ENCODE results near the gene MC5R. TPM values are rescaled to one million over a fixed set of nuclear protein-coding genes. Genes with fewer than 3 reads are reported as not detected.
A peak's percentile ranks its signal among the peaks of the same experiment; 100 is the strongest.

The MC5R gene
- total and polyA plus RNA-seq, 2 experiments from 2014 or later, result 0.11 TPM; not detected in 1

DNA sequence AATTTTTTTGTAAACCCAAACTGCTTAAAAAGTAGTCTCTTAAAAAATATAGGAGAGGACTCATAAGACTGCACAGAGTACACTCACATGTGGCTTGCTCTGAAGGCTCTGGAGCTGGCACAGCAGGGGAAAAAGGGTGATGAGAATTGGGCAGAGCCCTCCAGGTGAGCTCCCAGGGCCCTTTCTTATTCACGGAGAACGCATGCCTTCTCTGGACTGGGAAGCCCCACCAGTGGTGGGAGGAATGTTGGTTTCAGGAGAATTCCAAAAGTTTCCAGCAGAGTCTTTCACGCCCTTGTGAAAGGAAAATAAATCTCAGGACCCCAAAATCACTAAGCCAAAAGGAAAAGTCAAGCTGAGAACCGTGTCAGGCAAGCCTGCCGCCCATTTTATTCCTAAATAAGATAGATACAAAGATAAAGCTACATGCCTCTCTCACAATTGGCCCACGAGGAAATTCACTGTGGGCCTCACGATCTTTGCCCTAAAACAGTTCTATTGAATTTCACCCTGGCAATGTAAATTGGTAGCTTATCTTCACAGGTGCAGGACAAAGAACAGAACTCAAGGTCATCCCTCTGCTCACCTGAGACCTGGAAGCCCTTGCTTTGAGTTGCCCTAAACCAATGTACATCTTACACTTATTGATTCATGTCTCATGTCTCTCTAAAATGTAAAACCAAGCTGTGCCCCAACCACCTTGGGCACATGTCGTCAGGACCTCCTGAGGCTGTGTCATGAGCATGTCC lies 15.5 kb upstream of the MC5R start:
- Mint-ChIP-seq H3K9me3 (peaks cover 3% of the 10 kb centered on the region; the same call in 1 of the 3 replicates), H3K36me3 (ENCODE audit: low read depth) (no peaks in the 10 kb centered on the region), H3K4me3 (peak overlapping the region; percentile 35; the same call in 2 of the 3 replicates), H3K27me3 (ENCODE audit: insufficient read depth, low read depth, poor library complexity) (no peaks in the 10 kb centered on the region), H3K4me1 (peaks cover 58% of the 10 kb centered on the region), H3K27ac (peak overlapping the region; percentile 84)
- Histone ChIP-seq H3F3A (replicated peaks; ENCODE audit: low read depth) (peaks cover 8% of the 10 kb centered on the region), H3K79me2 (replicated peaks; ENCODE audit: insufficient read depth) (no peaks in the 10 kb centered on the region), H4K20me1 (replicated peaks; ENCODE audit: insufficient read depth) (no peaks in the 10 kb centered on the region), H3K27me3 (ENCODE audit: insufficient read depth) (no peaks in the 10 kb centered on the region), H2AFZ (no peak overlapping the region), H3K4me1 (ENCODE audit: insufficient read depth) (peaks cover 43% of the 10 kb centered on the region), H3K36me3 (ENCODE audit: insufficient read depth) (no peaks in the 10 kb centered on the region), H3K9me2 (ENCODE audit: insufficient read depth) (peaks cover 7% of the 10 kb centered on the region; the same call in 1 of the 2 replicates), H3K27ac (ENCODE audit: low read depth) (peak overlapping the region; percentile 96), H3K4me2 (peak overlapping the region; percentile 50), H3K4me3 (no peak overlapping the region; the same call in 1 of the 2 replicates)
- TF ChIP-seq ETS1 (IDR thresholded peaks at IDR 0.05) (no peak), EZH2 (IDR thresholded peaks at IDR 0.05; ENCODE audit: low read depth, unreplicated experiment) (no peak), NANOG (IDR thresholded peaks at IDR 0.05; ENCODE audit: borderline replicate concordance) (no peak), JUNB (IDR thresholded peaks at IDR 0.05; ENCODE audit: unreplicated experiment) (no peak)
- TF ChIP-seq, protein P1, sequence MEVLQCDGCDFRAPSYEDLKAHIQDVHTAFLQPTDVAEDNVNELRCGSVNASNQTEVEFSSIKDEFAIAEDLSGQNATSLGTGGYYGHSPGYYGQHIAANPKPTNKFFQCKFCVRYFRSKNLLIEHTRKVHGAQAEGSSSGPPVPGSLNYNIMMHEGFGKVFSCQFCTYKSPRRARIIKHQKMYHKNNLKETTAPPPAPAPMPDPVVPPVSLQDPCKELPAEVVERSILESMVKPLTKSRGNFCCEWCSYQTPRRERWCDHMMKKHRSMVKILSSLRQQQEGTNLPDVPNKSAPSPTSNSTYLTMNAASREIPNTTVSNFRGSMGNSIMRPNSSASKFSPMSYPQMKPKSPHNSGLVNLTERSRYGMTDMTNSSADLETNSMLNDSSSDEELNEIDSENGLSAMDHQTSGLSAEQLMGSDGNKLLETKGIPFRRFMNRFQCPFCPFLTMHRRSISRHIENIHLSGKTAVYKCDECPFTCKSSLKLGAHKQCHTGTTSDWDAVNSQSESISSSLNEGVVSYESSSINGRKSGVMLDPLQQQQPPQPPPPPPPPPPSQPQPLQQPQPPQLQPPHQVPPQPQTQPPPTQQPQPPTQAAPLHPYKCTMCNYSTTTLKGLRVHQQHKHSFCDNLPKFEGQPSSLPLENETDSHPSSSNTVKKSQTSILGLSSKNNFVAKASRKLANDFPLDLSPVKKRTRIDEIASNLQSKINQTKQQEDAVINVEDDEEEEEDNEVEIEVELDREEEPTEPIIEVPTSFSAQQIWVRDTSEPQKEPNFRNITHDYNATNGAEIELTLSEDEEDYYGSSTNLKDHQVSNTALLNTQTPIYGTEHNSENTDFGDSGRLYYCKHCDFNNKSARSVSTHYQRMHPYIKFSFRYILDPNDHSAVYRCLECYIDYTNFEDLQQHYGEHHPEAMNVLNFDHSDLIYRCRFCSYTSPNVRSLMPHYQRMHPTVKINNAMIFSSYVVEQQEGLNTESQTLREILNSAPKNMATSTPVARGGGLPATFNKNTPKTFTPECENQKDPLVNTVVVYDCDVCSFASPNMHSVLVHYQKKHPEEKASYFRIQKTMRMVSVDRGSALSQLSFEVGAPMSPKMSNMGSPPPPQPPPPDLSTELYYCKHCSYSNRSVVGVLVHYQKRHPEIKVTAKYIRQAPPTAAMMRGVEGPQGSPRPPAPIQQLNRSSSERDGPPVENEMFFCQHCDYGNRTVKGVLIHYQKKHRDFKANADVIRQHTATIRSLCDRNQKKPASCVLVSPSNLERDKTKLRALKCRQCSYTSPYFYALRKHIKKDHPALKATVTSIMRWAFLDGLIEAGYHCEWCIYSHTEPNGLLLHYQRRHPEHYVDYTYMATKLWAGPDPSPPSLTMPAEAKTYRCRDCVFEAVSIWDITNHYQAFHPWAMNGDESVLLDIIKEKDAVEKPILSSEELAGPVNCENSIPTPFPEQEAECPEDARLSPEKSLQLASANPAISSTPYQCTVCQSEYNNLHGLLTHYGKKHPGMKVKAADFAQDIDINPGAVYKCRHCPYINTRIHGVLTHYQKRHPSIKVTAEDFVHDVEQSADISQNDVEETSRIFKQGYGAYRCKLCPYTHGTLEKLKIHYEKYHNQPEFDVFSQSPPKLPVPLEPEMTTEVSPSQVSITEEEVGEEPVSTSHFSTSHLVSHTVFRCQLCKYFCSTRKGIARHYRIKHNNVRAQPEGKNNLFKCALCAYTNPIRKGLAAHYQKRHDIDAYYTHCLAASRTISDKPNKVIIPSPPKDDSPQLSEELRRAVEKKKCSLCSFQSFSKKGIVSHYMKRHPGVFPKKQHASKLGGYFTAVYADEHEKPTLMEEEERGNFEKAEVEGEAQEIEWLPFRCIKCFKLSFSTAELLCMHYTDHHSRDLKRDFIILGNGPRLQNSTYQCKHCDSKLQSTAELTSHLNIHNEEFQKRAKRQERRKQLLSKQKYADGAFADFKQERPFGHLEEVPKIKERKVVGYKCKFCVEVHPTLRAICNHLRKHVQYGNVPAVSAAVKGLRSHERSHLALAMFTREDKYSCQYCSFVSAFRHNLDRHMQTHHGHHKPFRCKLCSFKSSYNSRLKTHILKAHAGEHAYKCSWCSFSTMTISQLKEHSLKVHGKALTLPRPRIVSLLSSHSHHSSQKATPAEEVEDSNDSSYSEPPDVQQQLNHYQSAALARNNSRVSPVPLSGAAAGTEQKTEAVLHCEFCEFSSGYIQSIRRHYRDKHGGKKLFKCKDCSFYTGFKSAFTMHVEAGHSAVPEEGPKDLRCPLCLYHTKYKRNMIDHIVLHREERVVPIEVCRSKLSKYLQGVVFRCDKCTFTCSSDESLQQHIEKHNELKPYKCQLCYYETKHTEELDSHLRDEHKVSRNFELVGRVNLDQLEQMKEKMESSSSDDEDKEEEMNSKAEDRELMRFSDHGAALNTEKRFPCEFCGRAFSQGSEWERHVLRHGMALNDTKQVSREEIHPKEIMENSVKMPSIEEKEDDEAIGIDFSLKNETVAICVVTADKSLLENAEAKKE (CRISPR knock-in tag; IDR thresholded peaks at IDR 0.05), result peak; percentile 94; the same call in 1 of the 2 replicates
- DNase-seq (ENCODE audit: low spot score) (peak; percentile 63), ATAC-seq (peak; percentile 73)
